NCI-H2196 (cell line): ENCODE results near the gene TAOK1.

Experiments
- DNase-seq: peaks from one replicate; lab custom pipeline; 2025; ENCODE audit not compliant: unreplicated experiment; lab: John Stamatoyannopoulos, UW

Gene TAOK1

DNA sequence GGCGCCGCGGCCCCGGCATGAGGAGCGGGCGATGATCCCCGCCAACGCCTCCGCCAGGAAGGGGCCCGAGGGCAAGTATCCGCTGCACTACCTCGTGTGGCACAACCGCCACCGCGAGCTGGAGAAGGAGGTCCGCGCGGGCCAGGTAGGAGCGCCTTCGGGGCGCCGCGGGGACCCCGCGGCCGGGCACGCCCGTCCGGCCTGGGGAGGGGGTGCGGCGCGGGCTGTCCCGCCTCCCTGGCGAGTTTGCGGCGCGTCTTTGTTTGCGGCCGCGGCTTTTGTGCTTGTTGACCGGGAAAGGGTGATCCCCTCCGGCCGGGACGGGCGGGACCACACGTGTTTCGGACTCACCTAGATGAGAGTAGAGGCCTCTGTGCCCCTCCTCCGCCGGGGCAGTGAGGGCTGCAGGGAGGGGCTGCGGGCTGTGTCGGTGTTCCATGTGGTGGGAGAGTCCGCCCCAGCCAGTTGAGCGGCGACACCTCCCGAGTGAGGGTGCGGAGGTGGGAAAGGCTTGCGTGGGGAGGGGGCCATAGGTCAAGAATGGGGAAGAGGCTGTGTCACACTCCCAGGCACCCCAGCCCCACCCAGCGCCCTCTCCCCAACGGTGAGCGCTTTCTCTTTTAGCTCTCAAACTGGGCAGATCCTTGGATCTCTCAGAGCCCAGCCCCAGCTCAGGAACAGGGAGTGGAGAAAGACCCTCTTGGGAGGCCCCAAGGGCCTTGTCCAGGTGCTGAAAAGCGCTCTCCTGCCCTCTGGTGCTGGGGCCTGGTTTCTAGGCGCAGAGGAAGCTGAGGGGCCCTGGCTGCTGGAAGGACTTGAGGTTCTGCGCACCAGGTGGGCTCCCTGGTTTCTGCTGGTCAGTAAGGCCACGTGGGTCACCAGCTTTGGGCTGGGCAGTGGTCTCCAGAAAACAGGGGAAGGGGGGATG lies 203.7 kb downstream of the TAOK1 start:
- no peak for DNase-seq

DNA sequence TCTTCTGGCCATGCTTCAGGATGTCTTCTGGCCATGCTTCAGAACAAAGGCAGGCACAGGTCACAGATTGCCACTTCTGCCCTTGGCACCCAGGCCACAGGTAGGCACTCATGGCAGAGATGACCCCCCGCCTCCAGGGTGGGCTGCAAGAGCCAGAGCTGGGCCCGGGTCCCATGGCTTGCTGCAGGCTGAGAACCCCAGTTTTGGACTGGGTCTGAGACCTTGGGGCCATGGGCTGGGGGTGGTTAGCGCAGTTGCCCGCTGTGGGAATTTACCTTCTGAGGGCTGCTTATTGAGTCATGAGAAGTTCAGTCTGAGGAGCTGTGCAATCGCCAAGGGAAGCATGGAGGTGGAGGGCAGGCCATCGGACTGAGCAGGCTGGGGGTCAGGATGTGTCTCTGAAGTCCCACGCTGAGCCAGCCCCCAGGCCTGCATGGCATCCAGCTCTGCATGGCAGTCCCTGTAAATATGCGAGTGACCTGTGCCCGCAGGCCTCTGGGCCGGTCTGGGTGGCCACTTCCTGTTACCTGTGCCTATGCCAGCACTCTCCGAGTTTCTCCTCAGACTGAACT lies 204.4 kb downstream of the TAOK1 start:
- no peak for DNase-seq

DNA sequence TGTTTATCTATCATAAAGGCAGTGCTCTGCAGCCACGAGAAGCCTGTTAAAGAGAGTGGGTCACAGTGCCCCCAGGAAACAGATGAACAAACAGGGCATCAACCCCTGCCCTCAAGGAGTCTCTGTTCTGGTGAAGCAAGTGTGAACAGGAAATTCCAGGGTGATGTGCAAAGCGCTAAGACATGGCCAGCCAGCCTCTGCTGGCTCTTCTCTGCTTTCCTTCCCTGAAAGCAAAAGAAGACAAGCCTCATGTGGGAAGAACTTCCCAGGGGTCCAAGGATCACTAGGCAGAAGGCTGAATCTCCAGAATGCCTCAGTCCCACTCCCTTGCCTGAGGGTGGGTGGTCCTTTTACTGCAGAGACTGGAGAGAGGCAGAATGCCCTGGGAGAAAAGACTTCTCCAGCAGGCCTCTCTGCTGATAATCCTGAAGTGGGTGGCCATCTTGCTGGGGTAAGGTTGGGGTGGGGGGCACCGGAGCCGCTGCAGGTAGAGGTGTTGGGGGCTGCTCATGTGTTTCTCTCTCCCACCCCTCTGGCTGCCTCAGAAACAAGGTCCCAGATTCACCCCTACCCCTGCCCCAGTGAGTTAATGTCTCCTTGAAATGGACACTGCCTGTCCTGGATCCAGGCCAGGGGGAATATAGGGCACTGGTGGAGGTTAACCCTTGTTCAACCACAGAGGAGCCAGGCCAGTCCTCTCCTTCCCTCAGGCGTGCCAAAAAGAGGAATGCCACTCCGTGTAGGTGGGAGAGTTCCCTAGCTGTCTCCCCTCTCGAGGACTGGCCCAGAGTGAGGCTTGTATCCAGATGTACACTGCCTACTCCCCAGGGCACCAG lies 205.2 kb downstream of the TAOK1 start:
- DNase-seq, result no peak

DNA sequence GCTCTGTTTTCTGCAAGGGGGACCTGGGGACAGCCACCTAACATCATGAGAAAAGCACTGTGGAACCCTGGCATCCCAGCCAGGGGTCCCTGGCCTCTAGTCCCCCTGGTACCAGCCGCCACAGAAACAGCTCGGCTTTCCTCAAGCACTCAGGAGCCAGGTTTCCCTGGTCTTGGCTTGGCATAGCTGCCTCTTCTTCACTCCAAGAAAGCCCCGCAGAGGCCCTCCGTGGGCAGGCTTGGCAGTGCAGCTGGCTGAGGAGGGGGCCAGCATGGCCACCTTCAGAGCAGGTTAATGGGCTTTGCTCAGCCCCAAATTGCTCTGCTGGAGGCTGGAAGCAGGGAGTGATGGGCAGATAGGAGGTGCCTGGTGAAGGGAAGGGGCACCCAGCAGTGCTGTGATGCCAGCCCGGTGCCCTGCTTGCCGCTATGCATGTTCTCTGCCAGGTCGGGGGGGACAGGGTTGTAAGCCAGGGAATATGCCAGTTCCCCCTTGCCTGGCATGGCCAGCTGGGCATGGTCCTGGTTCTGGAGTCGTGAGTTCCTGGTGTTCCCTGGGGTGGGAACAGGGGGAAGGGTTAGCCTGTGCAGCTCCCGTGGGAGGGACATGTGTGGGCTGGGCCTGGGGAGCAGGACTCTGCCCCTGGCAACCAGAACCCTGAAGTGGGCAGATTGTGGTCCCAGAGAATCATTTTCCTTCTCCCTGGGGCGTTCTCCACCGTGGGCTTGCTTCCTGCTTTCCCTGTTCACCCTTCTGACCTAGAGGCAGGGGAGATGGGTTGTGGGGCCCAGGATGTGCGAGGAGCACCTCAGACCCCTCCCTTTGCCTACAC lies 206.0 kb downstream of the TAOK1 start:
- DNase-seq, result no peak

DNA sequence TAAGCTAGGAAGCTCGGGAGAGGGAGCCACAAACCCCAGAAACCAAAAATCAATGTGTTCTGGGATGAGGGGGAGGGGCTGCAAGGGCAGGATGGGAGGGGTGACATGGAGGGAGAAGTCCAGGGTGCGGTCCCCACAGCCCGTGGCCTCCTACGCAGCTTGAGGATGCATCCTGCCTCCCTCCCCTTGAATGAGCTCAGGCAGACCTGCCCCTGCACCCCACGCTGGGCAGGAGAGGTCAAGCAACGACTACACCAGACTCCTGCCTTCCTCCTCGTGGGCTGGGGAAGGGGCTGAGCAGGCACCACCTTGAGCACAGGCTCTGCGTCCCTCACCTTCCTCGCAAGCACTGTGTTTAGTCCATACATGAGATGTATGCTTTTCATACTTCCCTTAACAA lies 206.6 kb downstream of the TAOK1 start:
- DNase-seq, result no peak

DNA sequence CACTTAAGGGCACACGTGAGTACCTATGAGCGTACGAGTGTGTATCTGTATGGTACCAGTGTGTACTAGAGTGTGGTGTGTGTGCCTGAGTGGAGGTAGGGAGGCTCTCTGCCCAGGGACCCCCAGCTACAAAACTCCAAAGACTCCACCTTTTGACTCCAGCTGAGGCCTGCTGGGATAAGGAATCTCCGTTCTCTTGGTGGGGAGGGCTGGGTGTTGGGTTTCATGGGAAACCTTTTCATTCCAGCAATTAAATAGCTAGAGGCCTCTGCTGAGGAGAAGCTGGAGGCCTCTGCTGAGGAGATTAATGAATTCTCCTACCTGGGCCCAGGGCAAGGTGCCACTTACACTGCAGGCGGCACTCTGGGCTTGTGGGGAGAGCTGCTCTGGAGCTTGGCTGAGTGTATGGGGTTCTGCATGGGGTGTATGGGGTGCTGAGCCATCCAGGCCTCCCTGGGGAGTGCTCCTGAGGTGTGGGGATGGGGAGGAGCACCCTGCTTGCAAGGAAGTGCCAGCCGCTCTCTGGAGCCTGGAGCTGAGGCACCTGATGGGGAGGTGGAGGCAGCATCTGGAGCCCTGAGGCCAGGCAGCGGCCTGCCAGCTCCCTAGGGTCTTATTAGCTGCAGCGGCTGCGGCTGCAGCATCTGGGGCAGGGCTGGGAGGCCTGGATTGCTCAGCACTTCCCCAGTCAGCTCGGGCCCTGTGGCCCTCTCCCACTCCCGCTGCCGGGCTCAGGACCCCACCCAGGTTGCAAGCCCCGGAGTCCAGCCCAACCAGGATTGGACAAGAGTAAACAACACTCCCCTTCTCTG lies 207.4 kb downstream of the TAOK1 start:
- DNase-seq, result no peak
